Right lobe of liver (tissue), 4 donors: ENCODE results near the gene MTRF1L.

Experiments used
- CTCF ChIP-seq, 4 donors: fragments of 200-600 bp in 3 of 4; fragments of 450-650 bp in 1 of 4; IDR thresholded peaks; one replicate each; pipeline versions ENCODE4 v1.5.1 to v1.8.0; 2016 to 2022; ENCODE audit warnings: antibody characterized with exemption in 4 of 4, mild to moderate bottlenecking in 2 of 4
- POLR2A ChIP-seq: fragments of 450-650 bp; IDR thresholded peaks from one replicate; pipeline ENCODE4 v1.6.1; 2017; ENCODE audit warnings: antibody characterized with exemption, mild to moderate bottlenecking
- donor health status: DM: no; HTN: no; CAD: no.
- donor health status: DM: no; HTN: no; CAD: no.
- donor health status: DM: no; HTN: yes; CAD: no.

DNA sequence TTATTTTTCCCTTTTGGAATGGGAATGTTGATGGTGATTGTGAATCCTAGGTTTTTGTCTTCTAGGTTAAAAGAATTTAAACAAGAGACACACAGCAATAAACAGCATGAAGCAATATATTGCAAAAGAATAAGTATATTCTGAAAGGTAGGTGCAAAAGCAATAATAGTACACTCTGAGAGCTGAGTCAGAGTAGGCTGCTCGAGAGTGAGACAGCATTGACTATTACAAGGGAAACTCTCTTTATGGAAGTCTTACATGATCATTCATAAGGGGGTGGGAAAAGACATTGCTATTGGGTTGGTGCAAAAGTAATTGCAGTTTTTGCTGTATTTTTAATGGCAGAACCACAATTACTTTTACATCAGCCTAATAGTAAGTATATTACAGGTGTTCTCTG is 44.7 kb downstream of the MTRF1L start:
- TF ChIP-seq CTCF (IDR thresholded peaks at IDR 0.05) (no peak), POLR2A (no peak)
